ENCODE measurements around the gene TMEM141. TPM values are rescaled to one million over a fixed set of nuclear protein-coding genes. Genes with fewer than 3 reads are reported as not detected.

Gene TMEM141
- total and polyA plus RNA-seq, 2 of the 8 experiments (the other 6 are each of a cell fraction or from before 2014, with no cell fraction given): 51.1 to 137 TPM

- TF ChIP-seq SUZ12 (IDR thresholded peaks at IDR 0.05; ENCODE audit: low read length): no peak
- no peak for TF ChIP-seq EZH2 (IDR thresholded peaks at IDR 0.05; ENCODE audit: low read depth, low read length, severe bottlenecking)
Measured at GRCh38 chr9:136743639-136744211, 47.4 kb upstream of the TMEM141 start (continued).

All from H1 (cell line).